ENCODE data around the gene HOXC4. TPM values are rescaled to one million over a fixed set of nuclear protein-coding genes. Genes with fewer than 3 reads are reported as not detected.

The HOXC4 gene
- total and polyA plus RNA-seq, 2 experiments from 2014 or later: 2.2 to 3.1 TPM

DNA sequence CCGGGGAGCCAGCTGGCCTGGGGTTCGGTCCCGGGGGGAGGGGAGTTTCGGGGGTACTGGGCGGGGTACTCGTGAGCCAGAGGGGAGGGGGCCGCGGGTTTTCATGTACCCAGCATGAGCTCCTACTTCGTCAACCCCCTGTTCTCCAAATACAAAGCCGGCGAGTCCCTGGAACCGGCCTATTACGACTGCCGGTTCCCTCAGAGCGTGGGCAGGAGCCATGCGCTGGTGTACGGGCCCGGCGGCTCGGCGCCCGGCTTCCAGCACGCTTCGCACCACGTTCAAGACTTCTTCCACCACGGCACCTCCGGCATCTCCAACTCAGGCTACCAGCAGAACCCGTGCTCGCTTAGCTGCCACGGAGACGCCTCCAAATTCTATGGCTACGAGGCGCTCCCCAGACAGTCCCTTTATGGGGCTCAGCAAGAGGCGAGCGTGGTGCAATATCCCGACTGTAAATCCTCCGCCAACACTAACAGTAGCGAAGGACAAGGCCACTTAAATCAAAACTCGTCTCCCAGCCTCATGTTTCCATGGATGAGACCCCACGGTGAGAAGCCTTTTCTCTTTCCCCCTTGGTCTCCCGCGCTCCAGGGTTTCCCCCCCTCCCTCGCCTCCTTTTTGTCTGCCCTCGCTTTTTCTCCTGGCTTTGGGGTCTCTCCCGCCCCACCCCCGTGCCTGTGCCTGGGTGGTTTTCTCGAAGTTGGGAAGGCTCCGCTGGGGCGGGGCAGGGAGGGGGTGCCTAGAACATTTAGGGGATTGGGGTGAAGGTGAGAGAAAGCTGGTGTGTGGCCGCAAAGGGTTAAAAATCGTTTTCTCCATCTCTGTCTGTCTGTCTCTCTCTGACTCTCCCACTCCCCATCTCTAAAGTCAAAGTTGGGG is 44.2 kb upstream of the HOXC4 start:
- Histone ChIP-seq H3F3A (ENCODE audit: insufficient read depth) (peaks cover 23% of the 10 kb centered on the region), H3K79me2 (ENCODE audit: insufficient read depth) (peaks cover 48% of the 10 kb centered on the region), H2AFZ (peak overlapping the region; percentile 76), H3K4me2 (ENCODE audit: unreplicated experiment) (peak overlapping the region; percentile 81), H3K4me3 (peak overlapping the region; percentile 91), H3K36me3 (ENCODE audit: low read depth) (no peaks in the 10 kb centered on the region), H3K4me1 (ENCODE audit: insufficient read depth) (peaks cover 32% of the 10 kb centered on the region), H4K20me1 (ENCODE audit: insufficient read depth) (no peaks in the 10 kb centered on the region), H3K9me3 (ENCODE audit: low read depth) (no peaks in the 10 kb centered on the region), H3K27ac (peak overlapping the region; percentile 73), H3K9ac (peak overlapping the region; percentile 84), H3K27me3 (replicated peaks; ENCODE audit: insufficient read depth) (no peaks in the 10 kb centered on the region), H3K9me2 (ENCODE audit: insufficient read depth) (no peaks in the 10 kb centered on the region)
- peak; percentile 87 for DNase-seq
- TF ChIP-seq EZH2phosphoT487 (IDR thresholded peaks at IDR 0.05; ENCODE audit: insufficient read depth, low read depth) (no peak), EZH2 (IDR thresholded peaks at IDR 0.05; ENCODE audit: insufficient read depth, poor library complexity, severe bottlenecking) (no peak)
- in situ Hi-C loops (cut with MboI): no loop called here
- 9 to 10% methylated on average over 39 to 49 of the region's 51 CpGs for WGBS, 2 experiments (ENCODE audit: low coverage in 1 of 2, low lambda C conversion rate in 2 of 2, missing lambda C conversion rate in 2 of 2)

DNA sequence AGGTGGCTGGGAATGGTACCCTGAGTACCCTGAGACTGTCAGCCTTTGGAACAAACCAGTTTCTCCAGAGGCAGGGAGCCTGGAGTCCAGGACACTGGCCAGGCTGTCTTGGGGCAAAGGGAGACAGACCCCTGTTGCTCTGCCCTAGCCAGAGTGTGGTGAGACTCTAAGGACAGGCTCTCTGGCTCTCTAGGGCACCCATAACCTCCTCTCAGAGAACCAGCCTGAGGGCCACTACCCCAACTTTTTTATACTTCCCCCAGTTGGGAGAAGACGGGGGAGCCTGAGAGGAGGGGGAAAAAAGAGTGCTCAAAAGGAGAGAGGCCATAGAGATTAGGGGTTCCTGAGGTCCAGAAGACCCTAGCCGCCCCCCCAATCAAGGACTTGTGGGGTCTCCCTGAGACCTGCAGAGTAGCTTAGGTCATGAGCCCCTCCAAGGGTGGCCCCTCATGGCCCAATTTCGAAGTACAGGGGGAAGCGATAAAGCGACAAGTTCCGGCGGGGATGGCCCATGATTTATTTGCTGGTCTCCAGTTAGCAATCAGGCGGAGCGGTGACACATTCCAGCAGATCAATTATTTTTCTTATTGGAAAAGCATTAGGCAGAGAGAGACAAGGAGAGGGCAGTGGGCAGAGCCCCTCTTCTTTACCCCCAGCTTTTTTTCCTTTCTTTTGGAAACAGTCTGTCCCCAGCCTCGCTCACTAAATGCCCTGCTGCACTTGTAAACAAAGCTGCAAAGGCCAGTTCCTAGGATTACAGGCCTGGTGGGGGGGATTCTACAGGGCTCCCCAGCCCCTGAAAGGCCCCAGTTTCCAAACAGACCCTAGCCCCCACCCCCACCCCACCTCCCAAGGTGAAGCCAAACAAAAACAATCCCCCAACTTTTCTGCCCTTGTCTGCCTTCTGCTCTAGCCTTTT is 43.3 kb upstream of the HOXC4 start:
- Histone ChIP-seq H3K36me3 (ENCODE audit: low read depth) (no peaks in the 10 kb centered on the region), H3K4me1 (ENCODE audit: insufficient read depth) (peaks cover 33% of the 10 kb centered on the region), H3K9me3 (ENCODE audit: low read depth) (no peaks in the 10 kb centered on the region), H4K20me1 (ENCODE audit: insufficient read depth) (no peaks in the 10 kb centered on the region), H3K27ac (peak overlapping the region; percentile 73), H3K27me3 (replicated peaks; ENCODE audit: insufficient read depth) (no peaks in the 10 kb centered on the region), H3K79me2 (ENCODE audit: insufficient read depth) (peaks cover 49% of the 10 kb centered on the region), H3K9me2 (ENCODE audit: insufficient read depth) (no peaks in the 10 kb centered on the region), H3K4me3 (peak overlapping the region; percentile 91), H2AFZ (peak overlapping the region; percentile 76), H3K4me2 (ENCODE audit: unreplicated experiment) (peak overlapping the region; percentile 81), H3K9ac (peak overlapping the region; percentile 84), H3F3A (ENCODE audit: insufficient read depth) (peaks cover 23% of the 10 kb centered on the region)
- WGBS, 2 experiments (ENCODE audit: low coverage in 1 of 2, low lambda C conversion rate in 2 of 2, missing lambda C conversion rate in 2 of 2): 33 to 39% methylated on average over 10 of the region's 10 CpGs
- in situ Hi-C loops (cut with MboI): no loop called here
- TF ChIP-seq EZH2 (IDR thresholded peaks at IDR 0.05; ENCODE audit: insufficient read depth, poor library complexity, severe bottlenecking): no peak
- no peak for TF ChIP-seq EZH2phosphoT487 (IDR thresholded peaks at IDR 0.05; ENCODE audit: insufficient read depth, low read depth)
- DNase-seq: no peak

DNA sequence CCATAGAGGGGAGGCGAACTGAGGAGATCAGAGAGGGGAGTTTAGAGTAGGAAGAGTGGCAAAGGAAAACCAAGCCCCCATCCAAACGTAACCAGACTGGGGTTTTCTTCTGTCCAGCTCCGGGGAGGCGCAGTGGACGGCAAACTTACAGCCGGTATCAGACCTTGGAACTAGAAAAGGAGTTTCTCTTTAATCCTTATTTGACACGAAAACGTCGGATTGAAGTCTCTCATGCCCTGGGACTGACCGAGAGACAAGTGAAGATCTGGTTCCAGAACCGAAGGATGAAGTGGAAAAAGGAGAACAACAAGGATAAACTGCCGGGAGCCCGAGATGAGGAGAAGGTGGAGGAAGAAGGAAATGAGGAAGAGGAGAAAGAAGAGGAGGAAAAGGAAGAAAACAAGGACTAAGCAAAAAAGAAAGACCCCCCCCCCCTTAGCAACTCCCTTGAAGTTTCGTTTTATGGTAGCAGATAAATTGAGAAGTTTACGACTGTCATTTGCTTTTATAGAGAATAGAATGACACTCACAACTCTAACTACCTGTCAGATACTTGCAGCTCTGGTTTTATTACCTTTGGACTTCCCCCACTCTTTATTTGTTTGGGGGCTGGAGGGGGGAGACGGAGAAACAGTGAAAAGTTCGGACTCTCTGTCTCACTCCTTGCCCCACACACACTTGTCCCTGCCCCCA is 42.5 kb upstream of the HOXC4 start:
- Histone ChIP-seq H3K4me2 (ENCODE audit: unreplicated experiment) (peak overlapping the region; percentile 81), H3F3A (ENCODE audit: insufficient read depth) (peaks cover 23% of the 10 kb centered on the region), H3K27me3 (replicated peaks; ENCODE audit: insufficient read depth) (no peaks in the 10 kb centered on the region), H3K9me3 (ENCODE audit: low read depth) (no peaks in the 10 kb centered on the region), H3K27ac (peak overlapping the region; percentile 41), H2AFZ (peak overlapping the region; percentile 52), H3K79me2 (ENCODE audit: insufficient read depth) (peaks cover 57% of the 10 kb centered on the region), H3K9me2 (ENCODE audit: insufficient read depth) (no peaks in the 10 kb centered on the region), H3K4me3 (peak overlapping the region; percentile 91), H3K9ac (peak overlapping the region; percentile 84), H4K20me1 (ENCODE audit: insufficient read depth) (no peaks in the 10 kb centered on the region), H3K36me3 (ENCODE audit: low read depth) (no peaks in the 10 kb centered on the region), H3K4me1 (ENCODE audit: insufficient read depth) (peaks cover 37% of the 10 kb centered on the region)
- in situ Hi-C loops (cut with MboI): no loop called here
- WGBS, 2 experiments (ENCODE audit: low coverage in 1 of 2, low lambda C conversion rate in 2 of 2, missing lambda C conversion rate in 2 of 2): 43 to 51% methylated on average over 17 of the region's 17 CpGs
- peak; percentile 41 for DNase-seq
- no peak for TF ChIP-seq EZH2 (IDR thresholded peaks at IDR 0.05; ENCODE audit: insufficient read depth, poor library complexity, severe bottlenecking)
- no peak for TF ChIP-seq EZH2phosphoT487 (IDR thresholded peaks at IDR 0.05; ENCODE audit: insufficient read depth, low read depth)

Data from GM23248 (cell line).